CD4-positive, alpha-beta T cell treated with Interleukin-6 at 100 ng/mL for 8 hours (primary cell): ENCODE data around the gene TPH1.
"Not testable (repeated sequence)": the region's sequence is repeated elsewhere in the genome, so short reads cannot be mapped to it uniquely, and the experiment has no call there.

ENCODE experiments used
- DNase-seq: peaks from one replicate; pipeline ENCODE4 v3.0.0-alpha.2; 2020; ENCODE audit warnings: mixed read lengths, low spot score

The TPH1 gene

DNA sequence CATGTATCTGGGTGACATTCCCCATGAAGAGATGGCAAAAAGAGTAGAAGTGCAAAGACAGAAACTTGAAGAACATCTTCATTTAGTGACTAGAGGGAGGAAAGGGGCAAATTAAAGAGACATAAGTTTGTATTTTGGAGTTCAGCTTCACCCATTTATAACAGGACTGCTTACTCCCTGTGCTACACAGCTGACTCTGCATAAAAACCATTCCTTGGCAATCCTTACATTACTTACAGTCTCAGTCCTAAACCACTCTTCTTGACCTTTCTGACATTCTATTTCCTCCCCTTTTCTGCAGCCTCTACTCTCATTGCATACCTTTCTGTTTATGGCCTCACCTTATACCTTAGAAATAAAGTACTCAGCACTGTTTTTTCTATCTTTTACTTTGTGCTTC is 26.4 kb downstream of the TPH1 start:
- no peak for DNase-seq

DNA sequence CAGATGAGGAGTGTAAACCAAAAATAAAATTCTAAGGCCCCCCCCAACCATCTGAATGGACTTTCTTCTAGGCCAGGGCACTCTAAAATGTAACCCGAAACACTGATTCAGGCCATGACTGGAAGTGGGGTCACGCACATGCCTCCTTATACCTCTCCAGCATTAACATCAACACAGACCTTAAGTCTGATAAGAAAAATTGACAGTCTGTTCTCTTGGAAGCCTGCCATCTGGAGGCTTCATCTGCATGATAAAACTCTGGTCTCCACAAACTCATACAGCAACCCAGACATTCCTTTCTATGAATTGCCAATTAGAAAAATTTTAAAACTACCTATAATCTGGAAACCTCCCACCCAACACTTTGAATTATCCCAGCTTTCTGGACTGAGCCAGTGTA is 29.3 kb downstream of the TPH1 start:
- no peak for DNase-seq

DNA sequence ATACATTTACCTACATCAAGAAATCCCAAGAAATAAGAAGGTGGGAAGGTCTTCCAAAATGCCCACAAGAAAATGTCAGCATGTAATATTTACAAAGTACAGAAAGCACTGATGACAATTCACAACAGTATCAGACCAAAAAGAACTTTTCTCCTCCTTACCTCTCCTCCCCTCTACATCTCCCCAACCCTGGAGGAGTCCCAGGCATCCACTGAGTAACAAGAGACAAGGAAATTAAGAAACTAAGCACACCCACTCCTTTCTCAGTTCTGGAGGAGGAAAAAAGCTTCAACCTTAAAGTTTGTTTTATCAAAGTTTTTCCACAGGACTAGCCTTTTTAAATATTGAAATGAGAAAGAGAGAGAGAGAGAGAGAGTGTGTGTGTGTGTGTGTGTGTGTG is 31.2 kb downstream of the TPH1 start:
- no peak for DNase-seq

DNA sequence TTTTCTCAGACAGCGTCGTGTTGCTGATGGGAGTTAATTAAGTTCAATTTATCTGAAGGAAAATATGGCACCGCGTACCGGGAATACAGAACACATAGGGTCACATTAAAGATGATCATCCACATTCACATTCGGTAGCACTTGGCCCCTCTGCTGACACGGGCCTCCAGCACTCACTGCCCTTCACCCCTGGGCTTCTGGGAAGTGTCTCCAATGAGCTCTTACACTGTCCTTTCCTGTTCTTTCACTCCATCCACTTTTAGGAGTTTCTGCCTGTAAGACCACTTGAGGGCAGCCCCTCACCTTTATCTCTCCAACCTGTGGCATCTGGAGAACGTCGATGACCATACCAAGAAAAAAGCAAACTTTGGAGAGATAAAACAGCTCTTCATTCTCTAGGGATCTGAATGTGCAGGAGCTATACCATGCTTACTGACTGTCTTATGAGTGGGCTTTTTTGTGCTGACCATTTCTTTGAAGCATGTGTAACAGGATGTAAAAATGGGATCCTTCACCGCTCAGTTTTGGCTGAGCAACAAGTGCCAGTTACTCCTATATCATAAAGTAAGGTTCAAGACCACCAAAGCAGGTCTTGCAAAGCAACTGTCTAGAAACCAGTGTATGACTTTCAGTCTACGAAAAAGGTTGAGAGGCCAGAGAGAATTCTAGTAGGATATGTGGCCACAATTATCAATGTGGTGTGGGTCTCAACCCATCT is 32.1 kb downstream of the TPH1 start:
- DNase-seq = no peak

DNA sequence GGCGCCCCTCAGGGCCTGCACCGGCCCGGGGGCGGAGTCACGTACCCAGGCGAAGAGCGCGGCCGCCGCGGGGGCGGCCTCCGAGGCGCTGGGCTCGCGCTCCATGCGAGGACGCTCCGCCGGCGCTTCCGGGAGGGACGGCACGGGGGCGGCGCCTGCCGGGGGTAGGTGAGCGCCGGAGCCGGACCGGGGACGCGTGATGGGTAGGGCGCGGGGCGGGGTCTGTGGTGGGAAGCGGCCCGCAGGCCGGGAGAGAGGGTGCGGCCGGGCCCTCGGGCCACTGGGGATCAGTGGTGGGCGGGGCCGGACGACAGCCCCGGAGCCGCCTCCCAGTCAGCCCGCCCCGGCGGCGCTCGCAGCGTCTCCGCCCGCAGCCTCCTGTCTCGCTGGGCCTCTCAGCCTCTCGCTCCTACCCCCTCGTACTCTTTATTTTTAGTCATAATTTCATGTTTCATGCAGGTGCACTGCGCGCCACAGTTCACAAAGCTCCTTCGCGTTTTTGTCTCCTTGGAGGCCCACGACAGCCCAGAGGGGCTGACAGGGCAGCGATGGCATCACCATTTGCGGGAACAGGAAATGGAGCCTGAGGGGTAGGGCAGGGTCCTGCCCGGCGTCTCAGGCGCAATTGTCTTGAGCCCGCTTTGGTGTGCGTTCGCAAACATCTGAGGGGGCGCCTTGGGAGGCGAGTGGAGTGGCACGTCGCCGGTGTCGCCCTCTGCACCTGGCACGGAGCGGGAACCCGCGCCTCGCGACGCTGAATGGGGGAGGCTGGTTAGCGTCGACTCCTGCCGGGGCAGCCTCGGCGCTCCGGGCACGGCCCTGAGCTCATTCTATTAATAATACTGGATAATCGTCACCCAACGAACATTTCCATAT is 32.9 kb downstream of the TPH1 start, which contains the start of gene SERGEF:
TSS of gene SERGEF (minus strand) at position 142 of the 876 bp plus-strand sequence. CDS start at position 105, 37 bp downstream.
- peak; percentile 96 for DNase-seq

DNA sequence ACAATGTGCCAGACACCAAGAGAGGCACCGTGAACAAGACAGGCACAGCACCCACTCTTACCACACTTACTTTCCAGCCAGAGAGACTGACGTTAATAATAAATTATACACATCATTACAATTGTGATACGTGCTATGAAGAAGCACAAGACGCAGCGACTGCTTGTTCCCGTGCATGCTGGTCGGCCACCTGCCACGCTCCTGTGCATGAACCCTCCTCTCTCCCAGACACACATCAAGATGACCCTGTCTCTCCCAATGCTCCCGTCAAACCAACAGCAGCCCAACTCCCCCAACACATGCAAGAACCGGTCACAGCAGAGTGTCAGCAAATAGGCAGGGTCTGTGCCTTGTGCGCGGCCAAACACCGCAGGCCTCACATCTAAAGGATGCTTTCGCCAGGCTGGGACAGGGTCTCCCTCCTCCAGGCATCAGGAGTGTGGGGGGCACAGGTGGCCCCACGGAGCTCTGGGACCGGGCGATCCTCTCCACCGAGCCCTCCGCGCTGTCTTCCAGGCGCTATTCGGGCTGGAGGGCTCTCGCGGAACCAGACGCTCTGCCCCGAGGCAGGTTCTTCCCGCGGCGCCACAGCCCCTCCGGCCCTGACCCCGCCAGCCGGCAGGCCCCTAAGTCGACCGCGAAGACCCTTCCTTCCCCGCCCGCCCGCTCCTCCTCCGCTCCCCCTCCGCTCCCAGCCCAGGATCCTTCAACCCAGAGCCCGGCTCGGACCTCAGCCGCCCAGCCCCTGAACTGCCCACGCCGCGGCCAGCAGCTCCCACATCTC is 33.8 kb downstream of the TPH1 start:
- no peak for DNase-seq

DNA sequence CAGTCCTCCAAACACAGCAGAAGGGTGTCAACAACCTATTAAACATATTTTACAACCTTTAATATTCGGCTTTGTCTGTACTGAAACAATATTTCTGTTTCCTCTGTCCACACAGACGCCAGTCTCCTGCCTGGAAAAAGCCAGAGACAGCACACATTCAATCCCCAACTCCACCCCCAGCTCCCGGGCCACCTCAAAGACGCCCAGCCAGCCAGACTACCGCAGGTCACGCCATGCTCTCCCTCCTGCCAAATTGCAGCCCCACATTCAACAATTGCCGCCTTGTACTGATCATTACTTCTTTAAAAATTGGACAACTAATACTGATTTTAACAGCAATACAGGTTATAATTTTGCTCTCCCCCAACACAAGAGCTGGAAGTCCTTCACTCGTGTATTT is 34.4 kb downstream of the TPH1 start:
- no peak for DNase-seq

DNA sequence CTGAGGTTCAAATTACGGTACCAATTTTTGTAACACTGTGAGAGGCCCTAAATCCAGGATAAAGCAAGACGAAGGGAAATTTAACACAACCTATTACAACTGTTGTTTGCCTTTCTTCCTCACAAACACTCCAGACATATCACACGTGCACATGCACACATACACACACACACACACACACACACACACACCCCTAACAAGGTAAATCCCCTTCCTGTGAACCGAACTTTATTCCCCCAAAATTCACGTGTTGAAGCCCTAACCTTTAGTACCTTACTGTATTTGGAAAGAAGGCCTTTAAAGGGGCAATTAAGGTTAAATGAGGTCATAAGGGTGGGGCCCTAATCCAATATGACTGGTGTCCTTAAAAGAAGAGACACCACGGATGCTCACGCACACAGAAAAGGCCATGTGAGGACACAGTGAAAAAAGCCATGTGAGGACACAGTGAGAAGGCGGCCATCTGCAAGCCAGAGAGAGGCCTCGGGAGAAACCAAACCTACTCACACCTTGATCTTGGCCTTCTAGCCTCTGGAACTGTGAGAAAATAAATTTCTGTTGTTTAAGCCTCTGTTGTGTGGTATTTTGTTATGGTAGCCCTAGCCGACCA is 35.0 kb downstream of the TPH1 start:
- no peak for DNase-seq

DNA sequence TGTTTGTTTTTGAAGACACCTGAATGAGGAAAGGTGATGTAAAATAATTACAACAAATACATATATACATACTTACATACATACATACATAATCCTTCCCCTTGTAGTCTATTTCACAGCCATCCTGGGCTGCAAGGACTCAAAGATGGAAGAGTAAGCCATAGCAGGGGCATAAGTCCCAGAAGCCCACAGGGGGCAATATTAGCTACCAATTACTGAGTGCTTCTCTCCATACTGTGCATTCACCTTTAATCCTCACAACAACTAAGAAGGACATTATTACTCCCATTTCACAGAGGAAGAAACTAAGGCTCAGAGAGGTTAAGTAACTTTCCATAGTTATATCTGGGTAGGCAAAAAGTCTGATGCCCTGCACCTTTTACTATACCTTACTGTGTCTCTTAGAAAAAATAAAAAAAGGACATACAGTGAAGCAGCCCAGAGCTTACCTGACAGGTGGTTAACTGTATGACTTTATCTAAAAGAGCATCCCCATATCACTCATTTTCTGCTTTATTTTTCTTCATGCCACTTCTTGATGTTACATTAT is 35.9 kb downstream of the TPH1 start:
- peak; percentile 22 for DNase-seq

DNA sequence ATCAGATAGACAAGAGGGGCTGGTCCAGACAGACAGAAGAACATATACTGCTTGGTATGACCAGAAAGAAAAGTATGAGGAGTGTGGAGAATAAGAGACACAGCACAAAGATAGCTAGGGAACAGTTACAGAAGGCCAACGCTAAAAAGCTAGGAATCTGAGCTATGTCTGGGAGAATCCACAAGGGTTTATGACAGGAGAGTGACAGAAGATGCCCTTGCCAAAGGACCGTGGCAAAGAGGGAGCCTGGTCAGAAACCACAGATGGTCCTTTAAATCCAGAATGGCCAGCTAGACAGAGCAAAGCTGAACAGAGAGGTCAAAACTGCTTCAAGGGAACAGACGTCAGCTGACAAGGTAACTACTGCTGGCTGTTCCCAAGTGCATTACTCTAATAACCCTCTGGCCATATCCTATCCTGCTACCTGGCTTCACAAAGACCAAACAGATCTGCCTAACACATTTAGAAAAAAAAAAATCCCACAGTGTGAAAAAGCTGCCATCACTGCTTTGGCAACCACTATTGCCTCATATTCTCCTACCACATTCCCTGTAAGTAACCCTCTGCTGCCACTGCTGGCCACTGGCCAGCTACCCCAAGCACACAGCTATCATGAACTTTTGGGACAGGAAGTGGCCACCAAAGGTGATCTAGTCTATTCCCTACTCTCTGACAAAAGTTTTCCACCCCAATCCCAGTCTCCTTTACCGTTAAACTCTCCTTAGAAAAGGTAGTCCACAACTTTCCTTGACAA is 40.5 kb downstream of the TPH1 start:
- DNase-seq = no peak

DNA sequence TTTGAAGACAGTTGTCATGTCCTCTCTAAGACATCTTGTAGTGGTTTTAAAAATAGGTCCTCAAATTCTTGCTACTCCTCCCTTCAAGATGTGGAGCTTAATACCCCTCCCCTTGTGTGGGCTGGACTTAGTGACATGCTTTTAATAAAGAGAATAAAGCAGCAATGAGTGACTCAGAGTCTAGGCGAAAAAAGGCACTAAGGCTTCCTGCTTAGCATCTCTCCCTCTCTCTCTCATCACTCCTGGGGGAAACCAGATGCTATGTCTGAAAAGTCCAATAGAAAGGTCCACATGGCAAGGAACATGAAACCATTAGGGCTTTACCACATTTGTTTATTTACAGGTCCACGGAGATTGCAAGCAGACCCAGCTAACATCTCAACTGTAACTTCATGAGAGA is 44.9 kb downstream of the TPH1 start:
- DNase-seq = no peak

DNA sequence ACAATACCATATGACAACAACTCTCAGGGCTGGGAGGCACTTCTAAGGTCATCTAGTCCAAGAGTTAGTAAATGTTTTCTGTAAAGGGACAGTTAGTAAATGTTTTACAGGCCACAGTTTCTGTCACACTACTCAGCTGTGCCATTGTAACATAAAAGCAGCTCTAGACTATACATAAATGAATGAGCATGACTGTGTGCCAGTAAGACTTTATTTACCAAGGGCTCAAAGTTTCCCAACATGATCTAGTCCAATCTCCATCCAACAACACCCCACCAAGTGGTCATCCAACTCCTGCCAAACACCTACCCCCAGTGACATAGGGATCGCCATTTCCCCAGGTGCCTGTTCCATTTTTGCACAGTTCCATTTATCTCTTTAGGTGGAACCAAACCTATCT is 45.3 kb downstream of the TPH1 start:
- DNase-seq = no peak

DNA sequence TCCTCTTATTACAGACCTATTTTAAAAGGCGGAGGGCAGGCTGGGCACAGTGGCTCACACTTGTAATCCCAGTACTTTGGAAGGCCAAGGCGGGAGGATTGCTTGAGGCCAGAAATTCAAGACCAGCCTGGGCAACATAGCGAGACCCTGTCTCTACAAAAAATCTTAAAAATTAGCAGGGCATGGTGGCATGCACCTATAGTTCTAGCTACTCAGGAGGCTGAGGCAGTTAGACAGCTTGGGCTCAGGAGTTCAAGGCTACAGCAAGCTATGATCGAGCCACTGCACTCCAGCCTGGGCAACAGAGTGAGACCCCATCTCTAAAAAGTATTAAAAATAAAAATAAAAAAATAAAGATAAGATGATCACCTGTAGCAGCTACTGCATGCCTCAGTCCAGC is 45.9 kb downstream of the TPH1 start:
- DNase-seq = not testable (repeated sequence)
